ENCODE measurements around the gene TMEM219. TPM values are rescaled to one million over a fixed set of nuclear protein-coding genes. Genes with fewer than 3 reads are reported as not detected.

Gene TMEM219
- total and polyA plus RNA-seq, 10 of the 15 experiments (the other 5 are each of a cell fraction or from before 2014, with no cell fraction given), result 33.6 to 74.6 (median 56.5) TPM

DNA sequence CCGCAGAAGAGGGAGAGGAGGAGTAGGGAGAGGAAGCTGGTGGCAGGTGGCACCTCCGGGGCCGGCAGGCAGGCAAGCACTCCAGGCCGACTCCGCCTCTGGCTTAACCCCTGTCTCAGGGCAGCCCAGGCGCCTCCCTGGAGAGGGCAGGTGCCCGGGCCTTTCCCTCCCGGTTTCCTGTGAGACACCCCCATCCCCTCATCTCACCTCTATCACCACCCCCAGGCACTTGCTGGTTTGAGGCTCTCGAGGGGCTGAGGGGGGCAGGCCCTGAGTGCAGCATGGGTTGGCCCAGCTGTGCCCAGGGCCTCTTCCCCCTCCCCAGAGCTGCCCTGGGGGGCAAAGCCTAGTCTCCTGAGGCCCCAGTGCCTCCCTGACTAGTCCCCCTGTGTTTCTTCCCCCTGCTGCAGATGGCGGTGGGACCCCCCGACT, 42.9 kb downstream of the TMEM219 start:
- no peaks in the 10 kb centered on the region for H3K4me1 ChIP-seq (ENCODE audit: control insufficient read depth, insufficient read depth, low read length)
- TF ChIP-seq TCF7 (IDR thresholded peaks at IDR 0.05; ENCODE audit: borderline replicate concordance), result no peak
- no peak for TF ChIP-seq GABPA (IDR thresholded peaks at IDR 0.05; ENCODE audit: low read depth)
- TF ChIP-seq, protein P1, sequence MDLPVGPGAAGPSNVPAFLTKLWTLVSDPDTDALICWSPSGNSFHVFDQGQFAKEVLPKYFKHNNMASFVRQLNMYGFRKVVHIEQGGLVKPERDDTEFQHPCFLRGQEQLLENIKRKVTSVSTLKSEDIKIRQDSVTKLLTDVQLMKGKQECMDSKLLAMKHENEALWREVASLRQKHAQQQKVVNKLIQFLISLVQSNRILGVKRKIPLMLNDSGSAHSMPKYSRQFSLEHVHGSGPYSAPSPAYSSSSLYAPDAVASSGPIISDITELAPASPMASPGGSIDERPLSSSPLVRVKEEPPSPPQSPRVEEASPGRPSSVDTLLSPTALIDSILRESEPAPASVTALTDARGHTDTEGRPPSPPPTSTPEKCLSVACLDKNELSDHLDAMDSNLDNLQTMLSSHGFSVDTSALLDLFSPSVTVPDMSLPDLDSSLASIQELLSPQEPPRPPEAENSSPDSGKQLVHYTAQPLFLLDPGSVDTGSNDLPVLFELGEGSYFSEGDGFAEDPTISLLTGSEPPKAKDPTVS (IDR thresholded peaks at IDR 0.05; ENCODE audit: low read depth, low read length), result no peak
- TF ChIP-seq, protein P2, sequence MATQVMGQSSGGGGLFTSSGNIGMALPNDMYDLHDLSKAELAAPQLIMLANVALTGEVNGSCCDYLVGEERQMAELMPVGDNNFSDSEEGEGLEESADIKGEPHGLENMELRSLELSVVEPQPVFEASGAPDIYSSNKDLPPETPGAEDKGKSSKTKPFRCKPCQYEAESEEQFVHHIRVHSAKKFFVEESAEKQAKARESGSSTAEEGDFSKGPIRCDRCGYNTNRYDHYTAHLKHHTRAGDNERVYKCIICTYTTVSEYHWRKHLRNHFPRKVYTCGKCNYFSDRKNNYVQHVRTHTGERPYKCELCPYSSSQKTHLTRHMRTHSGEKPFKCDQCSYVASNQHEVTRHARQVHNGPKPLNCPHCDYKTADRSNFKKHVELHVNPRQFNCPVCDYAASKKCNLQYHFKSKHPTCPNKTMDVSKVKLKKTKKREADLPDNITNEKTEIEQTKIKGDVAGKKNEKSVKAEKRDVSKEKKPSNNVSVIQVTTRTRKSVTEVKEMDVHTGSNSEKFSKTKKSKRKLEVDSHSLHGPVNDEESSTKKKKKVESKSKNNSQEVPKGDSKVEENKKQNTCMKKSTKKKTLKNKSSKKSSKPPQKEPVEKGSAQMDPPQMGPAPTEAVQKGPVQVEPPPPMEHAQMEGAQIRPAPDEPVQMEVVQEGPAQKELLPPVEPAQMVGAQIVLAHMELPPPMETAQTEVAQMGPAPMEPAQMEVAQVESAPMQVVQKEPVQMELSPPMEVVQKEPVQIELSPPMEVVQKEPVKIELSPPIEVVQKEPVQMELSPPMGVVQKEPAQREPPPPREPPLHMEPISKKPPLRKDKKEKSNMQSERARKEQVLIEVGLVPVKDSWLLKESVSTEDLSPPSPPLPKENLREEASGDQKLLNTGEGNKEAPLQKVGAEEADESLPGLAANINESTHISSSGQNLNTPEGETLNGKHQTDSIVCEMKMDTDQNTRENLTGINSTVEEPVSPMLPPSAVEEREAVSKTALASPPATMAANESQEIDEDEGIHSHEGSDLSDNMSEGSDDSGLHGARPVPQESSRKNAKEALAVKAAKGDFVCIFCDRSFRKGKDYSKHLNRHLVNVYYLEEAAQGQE (IDR thresholded peaks at IDR 0.05; ENCODE audit: low read depth, low read length), result no peak
- no peak for TF ChIP-seq HDGF (IDR thresholded peaks at IDR 0.05)
- no peak for TF ChIP-seq MXI1 (IDR thresholded peaks at IDR 0.05; ENCODE audit: low read depth, low read length)
- no peak for TF ChIP-seq HDAC2 (IDR thresholded peaks at IDR 0.05)
- no peak for TF ChIP-seq RELA (IDR thresholded peaks at IDR 0.05; ENCODE audit: borderline replicate concordance, partially characterized antibody)
- ChIA-PET RAD21 (ENCODE audit: unreplicated experiment) (no interaction called here), CTCF (interaction anchor here (1.1 to 1.4 kb wide), 4 partner anchors 18 to 393 kb away, joined by 3 to 4 read pairs (median 3); partner anchors contain the start of gene C16orf92), SMC1A (ENCODE audit: uncharacterized antibody, unreplicated experiment) (no interaction called here), POLR2A (no interaction called here)
- no peak overlapping the region for H3K4me3 ChIP-seq
- H3K4me2 ChIP-seq (ENCODE audit: control insufficient read depth, insufficient read depth), result no peak overlapping the region
- H4K20me1 ChIP-seq (ENCODE audit: control insufficient read depth, insufficient read depth), result no peaks in the 10 kb centered on the region
- intact Hi-C loops (cut with micrococcal nuclease; ENCODE audit: unreplicated experiment), result no loop called here
- H3K9me3 ChIP-seq (replicated peaks; ENCODE audit: control insufficient read depth, insufficient read depth, low read length), result no peaks in the 10 kb centered on the region
- ATAC-seq (peak; percentile 56), DNase-seq (ENCODE audit: low read depth, low spot score) (no peak), FAIRE-seq (no peak)
- no peak overlapping the region for H3K27ac ChIP-seq (ENCODE audit: control insufficient read depth, insufficient read depth)
- peaks cover 0 to 3% of the 10 kb centered on the region in 2 experiments; a peak in 2 of 4 replicates for H3K36me3 ChIP-seq (ENCODE audit: control insufficient read depth in 2 of 2, insufficient read depth in 2 of 2, low read length in 1 of 2)
- no peak overlapping the region for H2AFZ ChIP-seq (ENCODE audit: control insufficient read depth, low read depth, low read length)
- H3K9ac ChIP-seq (ENCODE audit: control insufficient read depth, insufficient read depth, low read length), result no peak overlapping the region
- BruUV-seq (replicated peaks), result no TSS peak
- in situ Hi-C loops (cut with MboI), result loop anchor here (25.0 kb wide), 1 partner anchor 893 kb away; no protein-coding TSS in a partner anchor
- 26% methylated on average over 10 of the region's 11 CpGs for WGBS (ENCODE audit: insufficient coverage, insufficient replicate concordance, low lambda C conversion rate, missing lambda C conversion rate)
- H3K27me3 ChIP-seq (replicated peaks in 1 of 2; ENCODE audit: control insufficient read depth in 2 of 2, insufficient read depth in 2 of 2, low read length in 1 of 2), result no peaks in the 10 kb centered on the region
- H3K79me2 ChIP-seq (ENCODE audit: control insufficient read depth, insufficient read depth, low read length), result no peaks in the 10 kb centered on the region

Measured in GM12878 (cell line).